Stimulated activated naive B cell treated with anti-CD40 and anti-IgM and Interleukin-4, amounts not matched to agents 10 μg/mL and 1 μg/mL and 100 μg/mL, for 72 hours (primary cell): ENCODE measurements around the gene RRBP1.

Experiments
- ATAC-seq, 2 donors: fragments of 150-1000 bp; cut with Tn5 transposase; replicated peaks; 2 replicates each; pipeline ENCODE4 v1.10.0; 2021; ENCODE audit warnings: moderate library complexity in 1 of 2
- DNase-seq: peaks from one replicate; pipeline ENCODE4 v3.0.0; 2021
- H3K27ac Mint-ChIP-seq: one replicate; pipeline ENCODE4 v1.8.0; 2022; ENCODE audit warnings: mild to moderate bottlenecking, mixed read lengths
- H3K27me3 Mint-ChIP-seq, 2 donors: one replicate each; pipeline ENCODE4 v1.8.0; 2022; ENCODE audit warnings: mixed read lengths in 2 of 2
- H3K36me3 Mint-ChIP-seq, 2 donors: one replicate each; pipeline ENCODE4 v1.8.0; 2022; ENCODE audit warnings: mixed read lengths in 2 of 2, mild to moderate bottlenecking in 1 of 2
- H3K4me1 Mint-ChIP-seq, 2 donors: one replicate each; pipeline ENCODE4 v1.8.0; 2022; ENCODE audit warnings: mixed read lengths in 2 of 2, mild to moderate bottlenecking in 1 of 2
- H3K4me3 Mint-ChIP-seq, 2 donors: one replicate each; pipeline ENCODE4 v1.8.0; 2022; ENCODE audit warnings: mild to moderate bottlenecking in 2 of 2, mixed read lengths in 2 of 2, moderate library complexity in 1 of 2
- H3K9me3 Mint-ChIP-seq, 2 donors: one replicate each; pipeline ENCODE4 v1.8.0; 2022; ENCODE audit warnings: mixed read lengths in 2 of 2, mild to moderate bottlenecking in 1 of 2

Gene RRBP1

DNA sequence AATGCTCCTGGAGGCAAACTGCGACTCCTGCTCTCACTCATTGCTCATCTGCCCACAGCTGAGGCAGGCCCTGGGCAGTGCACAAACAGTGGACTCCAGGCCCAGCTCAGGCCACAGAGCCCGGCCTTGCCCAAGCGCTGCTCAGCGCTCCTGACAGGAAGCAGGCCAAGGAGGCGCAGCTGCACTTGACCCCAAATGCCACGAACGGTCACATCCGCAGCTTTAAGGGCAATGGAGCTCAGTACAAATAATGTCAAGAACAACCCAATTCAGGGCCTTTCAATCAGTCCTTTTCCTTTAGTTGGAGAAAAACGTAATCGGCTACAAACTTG lies 33.8 kb downstream of the RRBP1 start:
- Mint-ChIP-seq H3K36me3 (peaks cover 14% of the 10 kb centered on the region in 2 donors), H3K4me1 (peaks cover 41 to 82% of the 10 kb centered on the region in 2 donors), H3K27ac (peak overlapping the region; percentile 80), H3K4me3 (peak overlapping the region; percentile 13 to 55), H3K9me3 (no peaks in the 10 kb centered on the region), H3K27me3 (no peaks in the 10 kb centered on the region)
- ATAC-seq, result peak; percentile 33 to 50
- no peak for DNase-seq

DNA sequence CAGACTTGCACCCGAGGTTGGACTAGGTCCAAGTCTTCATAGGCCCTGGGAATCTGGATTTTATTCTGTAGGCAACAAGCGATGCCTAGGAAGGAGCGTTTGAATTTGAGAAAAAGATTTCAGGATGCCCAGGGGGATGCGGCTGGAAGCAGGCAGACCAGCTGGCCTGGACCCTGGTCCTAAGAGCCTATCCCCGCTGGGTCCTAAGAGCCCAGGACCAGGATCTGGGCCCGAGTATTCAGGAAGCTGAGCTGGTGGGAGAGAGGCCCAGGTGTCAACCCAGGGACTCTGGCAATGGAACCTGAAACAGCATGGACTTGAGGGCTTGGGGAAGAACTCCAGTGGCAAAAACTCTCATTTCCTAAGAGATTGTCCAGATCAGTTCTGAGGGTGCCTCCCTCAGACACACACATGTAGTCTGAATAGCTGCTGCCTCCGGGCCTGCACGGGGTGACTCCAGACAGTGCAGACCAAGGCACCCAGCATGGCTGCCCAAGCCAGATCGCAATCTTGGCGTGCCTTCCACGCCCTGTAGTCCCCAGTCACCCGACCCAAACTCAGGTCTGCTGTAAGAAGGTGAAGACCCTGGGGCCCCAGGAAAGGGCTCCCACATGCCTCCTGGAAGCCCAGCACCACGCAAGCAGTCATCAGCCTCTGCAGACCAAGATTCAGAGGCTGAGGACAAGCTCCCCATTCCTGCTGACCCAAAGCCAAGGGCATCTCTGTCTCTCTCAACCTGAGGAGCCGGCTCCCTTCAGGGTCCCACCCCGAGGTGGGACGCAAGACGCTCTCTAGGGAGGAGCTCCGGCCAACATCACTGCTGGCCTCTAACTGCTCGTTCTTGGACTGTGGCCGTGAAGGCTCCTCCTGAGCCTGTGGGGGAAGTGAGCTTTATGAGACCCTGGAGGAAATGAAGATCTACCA lies 34.4 kb downstream of the RRBP1 start:
- Mint-ChIP-seq H3K36me3 (peaks cover 10 to 11% of the 10 kb centered on the region in 2 donors), H3K4me3 (peak overlapping the region in 1 of 2 donors; percentile 55), H3K4me1 (peaks cover 37 to 78% of the 10 kb centered on the region in 2 donors), H3K27me3 (no peaks in the 10 kb centered on the region), H3K9me3 (no peaks in the 10 kb centered on the region), H3K27ac (peak overlapping the region; percentile 80)
- peak in 1 of 2 donors; percentile 10 for ATAC-seq
- DNase-seq, result no peak

DNA sequence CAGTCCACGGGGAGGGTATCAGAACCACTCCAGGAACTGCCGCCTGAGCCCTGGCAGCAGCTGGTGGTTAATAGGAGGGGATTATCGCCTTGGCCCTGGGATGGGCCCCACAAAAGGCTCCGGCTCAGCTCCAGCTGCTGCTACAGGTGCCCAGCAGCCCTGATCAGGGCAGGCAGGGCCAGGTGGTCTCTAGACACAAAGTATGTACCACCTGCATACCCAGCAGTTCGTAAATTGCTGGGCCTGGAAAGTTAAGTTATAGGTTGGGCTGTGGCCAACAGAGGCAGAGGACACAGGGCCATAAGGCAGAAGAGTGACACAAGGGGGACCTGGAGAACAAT lies 35.1 kb downstream of the RRBP1 start:
- no peak for DNase-seq
- Mint-ChIP-seq H3K4me1 (peaks cover 37 to 73% of the 10 kb centered on the region in 2 donors), H3K36me3 (peaks cover 11 to 14% of the 10 kb centered on the region in 2 donors), H3K4me3 (no peak overlapping the region), H3K27ac (no peak overlapping the region), H3K27me3 (no peaks in the 10 kb centered on the region), H3K9me3 (no peaks in the 10 kb centered on the region)
- no peak for ATAC-seq

DNA sequence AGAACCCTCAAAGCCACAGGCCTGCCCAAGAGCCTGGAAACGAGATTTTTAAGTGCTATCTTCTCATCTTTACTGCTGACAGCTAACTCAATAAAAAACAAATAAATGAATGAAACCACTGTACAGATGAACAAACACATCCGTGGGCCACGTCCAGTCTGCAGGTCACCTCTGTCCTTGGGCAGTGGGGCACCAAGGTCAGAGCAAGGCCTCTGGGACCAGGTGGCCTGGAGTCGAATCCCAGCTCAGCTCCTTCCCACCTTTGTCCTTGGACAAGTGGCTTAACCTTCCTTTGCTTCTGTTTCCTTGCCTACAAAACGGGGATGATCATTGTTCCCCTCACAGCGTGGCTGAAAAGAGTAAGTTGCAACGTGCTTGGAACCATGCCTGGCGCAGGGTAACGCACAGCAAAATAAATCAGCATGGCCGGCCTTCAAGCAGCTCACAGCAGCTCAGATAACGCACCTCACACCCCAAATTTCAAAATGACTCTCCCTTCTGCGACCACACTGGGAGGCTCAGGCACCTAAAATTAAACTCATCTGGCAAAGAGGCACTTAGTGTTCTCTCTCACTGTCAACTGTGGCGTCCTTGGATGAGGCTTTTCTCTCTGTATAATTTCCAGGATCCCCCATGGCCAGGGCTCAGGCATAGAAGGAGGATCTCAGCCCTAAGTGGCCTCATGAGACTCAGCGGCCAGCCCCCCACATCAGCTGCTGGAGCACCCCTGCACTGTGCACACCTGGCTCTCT lies 35.7 kb downstream of the RRBP1 start:
- Mint-ChIP-seq H3K27me3 (no peaks in the 10 kb centered on the region), H3K4me3 (no peak overlapping the region), H3K36me3 (peaks cover 13 to 14% of the 10 kb centered on the region in 2 donors), H3K9me3 (no peaks in the 10 kb centered on the region), H3K27ac (peak overlapping the region; percentile 25), H3K4me1 (peaks cover 37 to 73% of the 10 kb centered on the region in 2 donors)
- ATAC-seq (no peak), DNase-seq (no peak)

- DNase-seq, result no peak
- no peaks in the 10 kb centered on the region for H3K9me3 Mint-ChIP-seq
- no peak overlapping the region for H3K4me3 Mint-ChIP-seq
- no peaks in the 10 kb centered on the region for H3K27me3 Mint-ChIP-seq
- no peak for ATAC-seq
- no peak overlapping the region for H3K27ac Mint-ChIP-seq
- peaks cover 36 to 66% of the 10 kb centered on the region in 2 donors for H3K4me1 Mint-ChIP-seq
- peaks cover 15 to 16% of the 10 kb centered on the region in 2 donors for H3K36me3 Mint-ChIP-seq
Measured at GRCh38 chr20:17645546-17646208, 36.4 kb downstream of the RRBP1 start.

DNA sequence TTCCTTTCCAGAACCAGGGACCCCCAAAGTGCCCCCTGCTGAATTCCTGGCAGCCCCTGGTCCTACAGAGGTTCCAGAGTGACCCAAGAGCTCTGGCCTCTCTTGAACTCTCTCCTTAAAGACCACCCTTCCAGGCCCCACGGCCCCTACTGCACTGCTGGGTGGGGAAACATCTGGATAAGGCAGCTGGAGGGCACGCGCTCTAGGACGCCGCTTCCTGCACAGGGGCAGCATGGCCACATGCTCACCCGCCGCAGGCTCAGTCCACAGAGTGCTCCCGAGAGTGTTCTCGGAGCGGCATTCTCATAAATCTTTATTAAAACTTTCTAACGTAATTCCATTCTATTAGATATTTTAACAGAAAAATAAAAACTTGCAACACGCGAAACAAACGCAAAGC lies 37.0 kb downstream of the RRBP1 start:
- Mint-ChIP-seq H3K36me3 (peaks cover 20 to 22% of the 10 kb centered on the region in 2 donors), H3K27ac (no peak overlapping the region), H3K4me1 (peaks cover 31 to 60% of the 10 kb centered on the region in 2 donors), H3K4me3 (no peak overlapping the region), H3K9me3 (no peaks in the 10 kb centered on the region), H3K27me3 (no peaks in the 10 kb centered on the region)
- DNase-seq (no peak), ATAC-seq (no peak)

GRCh38 chr20:17644451-17644850 lies 37.6 kb downstream of the RRBP1 start:
- no peaks in the 10 kb centered on the region for H3K9me3 Mint-ChIP-seq
- peaks cover 28 to 54% of the 10 kb centered on the region in 2 donors for H3K4me1 Mint-ChIP-seq
- DNase-seq (no peak), ATAC-seq (no peak)
- no peak overlapping the region for H3K27ac Mint-ChIP-seq
- no peaks in the 10 kb centered on the region for H3K27me3 Mint-ChIP-seq
- no peak overlapping the region for H3K4me3 Mint-ChIP-seq
- H3K36me3 Mint-ChIP-seq, result peaks cover 21 to 22% of the 10 kb centered on the region in 2 donors

- Mint-ChIP-seq H3K4me1 (peaks cover 24 to 46% of the 10 kb centered on the region in 2 donors), H3K4me3 (no peak overlapping the region), H3K9me3 (no peaks in the 10 kb centered on the region), H3K27ac (peak overlapping the region; percentile 53), H3K27me3 (no peaks in the 10 kb centered on the region), H3K36me3 (peaks cover 19 to 22% of the 10 kb centered on the region in 2 donors)
- DNase-seq, result no peak
- peak; percentile 34 to 41 for ATAC-seq
Measured at GRCh38 chr20:17643531-17644188, 38.4 kb downstream of the RRBP1 start.

GRCh38 chr20:17642404-17643269 lies 39.4 kb downstream of the RRBP1 start:
- Mint-ChIP-seq H3K27ac (no peak overlapping the region), H3K4me1 (peaks cover 18 to 36% of the 10 kb centered on the region in 2 donors), H3K36me3 (peaks cover 15 to 18% of the 10 kb centered on the region in 2 donors), H3K4me3 (no peak overlapping the region), H3K9me3 (no peaks in the 10 kb centered on the region), H3K27me3 (no peaks in the 10 kb centered on the region)
- DNase-seq (no peak), ATAC-seq (no peak)

- peaks cover 17 to 32% of the 10 kb centered on the region in 2 donors for H3K4me1 Mint-ChIP-seq
- no peak for ATAC-seq
- H3K27ac Mint-ChIP-seq, result no peak overlapping the region
- H3K36me3 Mint-ChIP-seq, result peaks cover 15 to 18% of the 10 kb centered on the region in 2 donors
- no peaks in the 10 kb centered on the region for H3K9me3 Mint-ChIP-seq
- H3K4me3 Mint-ChIP-seq, result no peak overlapping the region
- H3K27me3 Mint-ChIP-seq, result no peaks in the 10 kb centered on the region
- no peak for DNase-seq
Measured at GRCh38 chr20:17641993-17642392, 40.0 kb downstream of the RRBP1 start.

- Mint-ChIP-seq H3K9me3 (no peaks in the 10 kb centered on the region), H3K27ac (no peak overlapping the region), H3K4me3 (no peak overlapping the region), H3K27me3 (no peaks in the 10 kb centered on the region), H3K36me3 (peaks cover 17 to 20% of the 10 kb centered on the region in 2 donors), H3K4me1 (peaks cover 14 to 29% of the 10 kb centered on the region in 2 donors)
- DNase-seq (no peak), ATAC-seq (no peak)
Measured at GRCh38 chr20:17641520-17641964, 40.5 kb downstream of the RRBP1 start.

GRCh38 chr20:17640875-17641378 lies 41.1 kb downstream of the RRBP1 start:
- Mint-ChIP-seq H3K4me1 (peaks cover 16 to 33% of the 10 kb centered on the region in 2 donors), H3K27me3 (no peaks in the 10 kb centered on the region), H3K27ac (no peak overlapping the region)

More at GRCh38 chr20:17640875-17641378, 41.1 kb downstream of the RRBP1 start:
- DNase-seq (no peak), ATAC-seq (no peak)
- no peaks in the 10 kb centered on the region for H3K9me3 Mint-ChIP-seq
- no peak overlapping the region for H3K4me3 Mint-ChIP-seq
- peaks cover 22 to 26% of the 10 kb centered on the region in 2 donors for H3K36me3 Mint-ChIP-seq
